Fibroblast of lung (primary cell): Measurements from ENCODE around the gene PLCXD3.

Experiments used
- CTCF ChIP-seq, 2 donors: IDR thresholded peaks in 1 of 2; conservative IDR thresholded peaks in 1 of 2; 1 replicate in 1 of 2; 2 replicates in 1 of 2; pipeline ENCODE4 v1.5.1; 2011 to 2012; ENCODE audit warnings: low read length in 2 of 2, control low read depth in 1 of 2, inconsistent platforms in 1 of 2, low read depth in 1 of 2, mild to moderate bottlenecking in 1 of 2
- EZH2 ChIP-seq: IDR thresholded peaks from 2 replicates; pipeline ENCODE4 v1.5.1; 2012; ENCODE audit warnings: low read length, control low read depth, mild to moderate bottlenecking; ENCODE audit errors: missing control alignments

DNA sequence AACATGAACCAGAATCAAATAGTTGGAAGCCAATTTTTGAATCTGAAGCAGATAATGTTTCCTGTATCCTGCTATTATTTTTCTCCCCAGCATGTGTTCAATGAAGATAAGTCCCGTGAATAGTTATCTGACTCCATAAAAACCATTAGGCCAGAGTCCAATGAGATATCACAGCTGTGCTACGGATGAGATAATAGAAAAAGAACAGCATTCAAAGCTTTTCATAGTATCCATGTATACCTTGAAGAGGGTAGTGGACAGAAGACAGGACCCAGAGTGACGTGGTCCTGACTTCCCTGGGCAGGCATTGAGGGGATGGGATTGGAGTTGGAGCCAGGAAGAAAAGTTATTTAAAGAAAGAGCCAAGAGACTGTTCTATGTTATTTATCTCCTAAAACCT lies 246.4 kb downstream of the PLCXD3 start:
- TF ChIP-seq CTCF (conservative IDR thresholded peaks at IDR 0.05 in 1 of 2, IDR thresholded peaks at IDR 0.05 in 1 of 2; ENCODE audit: low read depth in 1 of 2, low read length in 2 of 2) (no peak), EZH2 (no peak)
